Measurements from ENCODE around the gene AACS. TPM values are rescaled to one million over a fixed set of nuclear protein-coding genes. Genes with fewer than 3 reads are reported as not detected.
"Not testable (repeated sequence)": the region's sequence is repeated elsewhere in the genome, so short reads cannot be mapped to it uniquely, and the experiment has no call there.

Gene AACS
- total RNA-seq, 2 experiments from 2014 or later, result 17.1 to 17.2 TPM

GRCh38 chr12:125032466-125033152 lies 32.6 kb upstream of the AACS start:
- Mint-ChIP-seq H3K4me1 (no peaks in the 10 kb centered on the region), H3K36me3 (ENCODE audit: low read depth) (peaks cover 15% of the 10 kb centered on the region), H3K4me3 (no peak overlapping the region), H3K9me3 (peaks cover 4% of the 10 kb centered on the region), H3K27ac (no peak overlapping the region), H3K27me3 (no peaks in the 10 kb centered on the region)
- no peak for DNase-seq
- POLR2A ChIA-PET, result interaction anchor here (1.7 kb wide), 1 partner anchor 19 kb away, joined by 3 read pairs; no protein-coding TSS in a partner anchor
- CTCF ChIA-PET, result no interaction called here

- Mint-ChIP-seq H3K27ac (no peak overlapping the region), H3K4me1 (no peaks in the 10 kb centered on the region), H3K27me3 (no peaks in the 10 kb centered on the region), H3K4me3 (no peak overlapping the region), H3K9me3 (peaks cover 4% of the 10 kb centered on the region), H3K36me3 (ENCODE audit: low read depth) (peaks cover 13% of the 10 kb centered on the region)
- no peak for DNase-seq
- ChIA-PET CTCF (no interaction called here), POLR2A (interaction anchor here (1.7 kb wide), 1 partner anchor 20 kb away, joined by 3 read pairs; no protein-coding TSS in a partner anchor)
Measured at GRCh38 chr12:125033288-125033687, 31.9 kb upstream of the AACS start.

- ChIA-PET CTCF (no interaction called here), POLR2A (no interaction called here)
- Mint-ChIP-seq H3K27me3 (no peaks in the 10 kb centered on the region), H3K9me3 (peaks cover 4% of the 10 kb centered on the region), H3K27ac (no peak overlapping the region), H3K4me3 (no peak overlapping the region), H3K36me3 (ENCODE audit: low read depth) (peaks cover 5% of the 10 kb centered on the region), H3K4me1 (no peaks in the 10 kb centered on the region)
- no peak for DNase-seq
Measured at GRCh38 chr12:125038976-125039625, 26.1 kb upstream of the AACS start.

GRCh38 chr12:125049093-125049458 lies 16.2 kb upstream of the AACS start:
- Mint-ChIP-seq H3K27ac (peak overlapping the region; percentile 69), H3K36me3 (ENCODE audit: low read depth) (no peaks in the 10 kb centered on the region), H3K4me1 (peaks cover 8% of the 10 kb centered on the region), H3K9me3 (no peaks in the 10 kb centered on the region), H3K4me3 (peak overlapping the region; percentile 73), H3K27me3 (no peaks in the 10 kb centered on the region)
- CTCF ChIA-PET, result interaction anchor here (0.7 kb wide), 1 partner anchor 142 kb away, joined by 3 read pairs; no protein-coding TSS in a partner anchor
- POLR2A ChIA-PET, result interaction anchor here (1.2 kb wide), 2 partner anchors 15 to 56 kb away, joined by 6 to 12 read pairs; partner anchors contain the start of genes AACS and BRI3BP
- no peak for DNase-seq

GRCh38 chr12:125050446-125050845 lies 14.8 kb upstream of the AACS start:
- H3K27me3 Mint-ChIP-seq, result no peaks in the 10 kb centered on the region
- POLR2A ChIA-PET, result no interaction called here
- no peaks in the 10 kb centered on the region for H3K9me3 Mint-ChIP-seq
- no peak for DNase-seq
- H3K4me1 Mint-ChIP-seq, result peaks cover 8% of the 10 kb centered on the region
- H3K36me3 Mint-ChIP-seq (ENCODE audit: low read depth), result no peaks in the 10 kb centered on the region
- H3K4me3 Mint-ChIP-seq, result peak overlapping the region; percentile 24
- no peak overlapping the region for H3K27ac Mint-ChIP-seq
- CTCF ChIA-PET, result interaction anchor here (1.2 kb wide), 1 partner anchor 57 kb away, joined by 3 read pairs; the partner anchor contains the start of gene BRI3BP

GRCh38 chr12:125050868-125051267 lies 14.4 kb upstream of the AACS start:
- no peaks in the 10 kb centered on the region for H3K36me3 Mint-ChIP-seq (ENCODE audit: low read depth)
- no peak for DNase-seq
- H3K4me1 Mint-ChIP-seq, result peaks cover 8% of the 10 kb centered on the region
- no peaks in the 10 kb centered on the region for H3K9me3 Mint-ChIP-seq
- peak overlapping the region; percentile 24 for H3K4me3 Mint-ChIP-seq
- ChIA-PET POLR2A (no interaction called here), CTCF (no interaction called here)
- no peaks in the 10 kb centered on the region for H3K27me3 Mint-ChIP-seq
- no peak overlapping the region for H3K27ac Mint-ChIP-seq

GRCh38 chr12:125053821-125054220 lies 11.4 kb upstream of the AACS start:
- ChIA-PET POLR2A (interaction anchor here (0.6 to 1.4 kb wide), 2 partner anchors 10 to 238 kb away, joined by 3 read pairs; no protein-coding TSS in a partner anchor), CTCF (interaction anchor here (1.1 to 1.5 kb wide), 2 partner anchors 10 to 11 kb away, joined by 3 read pairs; no protein-coding TSS in a partner anchor)
- DNase-seq, result no peak
- peaks cover 8% of the 10 kb centered on the region for H3K4me1 Mint-ChIP-seq
- no peak overlapping the region for H3K4me3 Mint-ChIP-seq
- H3K36me3 Mint-ChIP-seq (ENCODE audit: low read depth), result no peaks in the 10 kb centered on the region
- peaks cover 4% of the 10 kb centered on the region for H3K27me3 Mint-ChIP-seq
- no peaks in the 10 kb centered on the region for H3K9me3 Mint-ChIP-seq
- H3K27ac Mint-ChIP-seq, result no peak overlapping the region

GRCh38 chr12:125055591-125055990 lies 9.6 kb upstream of the AACS start:
- CTCF ChIA-PET, result no interaction called here
- H3K9me3 Mint-ChIP-seq, result no peaks in the 10 kb centered on the region
- H3K36me3 Mint-ChIP-seq (ENCODE audit: low read depth), result no peaks in the 10 kb centered on the region
- peaks cover under 1% of the 10 kb centered on the region for H3K4me1 Mint-ChIP-seq
- DNase-seq, result no peak
- peaks cover 7% of the 10 kb centered on the region for H3K27me3 Mint-ChIP-seq
- H3K27ac Mint-ChIP-seq, result no peak overlapping the region
- H3K4me3 Mint-ChIP-seq, result no peak overlapping the region
- POLR2A ChIA-PET, result no interaction called here

- Mint-ChIP-seq H3K27me3 (peaks cover 7% of the 10 kb centered on the region), H3K4me3 (no peak overlapping the region), H3K36me3 (ENCODE audit: low read depth) (no peaks in the 10 kb centered on the region), H3K9me3 (no peaks in the 10 kb centered on the region), H3K27ac (no peak overlapping the region), H3K4me1 (no peaks in the 10 kb centered on the region)
- ChIA-PET CTCF (no interaction called here), POLR2A (no interaction called here)
- no peak for DNase-seq
Measured at GRCh38 chr12:125056306-125056705, 8.9 kb upstream of the AACS start.

GRCh38 chr12:125057708-125058107 lies 7.5 kb upstream of the AACS start:
- DNase-seq, result no peak
- Mint-ChIP-seq H3K27ac (no peak overlapping the region), H3K36me3 (ENCODE audit: low read depth) (no peaks in the 10 kb centered on the region), H3K27me3 (peaks cover 10% of the 10 kb centered on the region), H3K4me1 (no peaks in the 10 kb centered on the region), H3K9me3 (peaks cover 6% of the 10 kb centered on the region), H3K4me3 (no peak overlapping the region)
- CTCF ChIA-PET, result no interaction called here
- POLR2A ChIA-PET, result no interaction called here

- peaks cover 9% of the 10 kb centered on the region for H3K4me1 Mint-ChIP-seq
- POLR2A ChIA-PET, result no interaction called here
- H3K9me3 Mint-ChIP-seq, result peaks cover 6% of the 10 kb centered on the region
Measured at GRCh38 chr12:125061229-125061628, 4.0 kb upstream of the AACS start.

GRCh38 chr12:125063522-125063921 lies 1.7 kb upstream of the AACS start:
- POLR2A ChIA-PET, result interaction anchor here (0.7 to 2.5 kb wide), 2 partner anchors 10 to 14 kb away, joined by 3 to 12 read pairs; no protein-coding TSS in a partner anchor
- H3K27ac Mint-ChIP-seq; H3K36me3 Mint-ChIP-seq (ENCODE audit: low read depth); DNase-seq; CTCF ChIA-PET; H3K4me3 Mint-ChIP-seq; H3K9me3 Mint-ChIP-seq: not testable (repeated sequence)
- peaks cover 20% of the 10 kb centered on the region for H3K27me3 Mint-ChIP-seq
- peaks cover 16% of the 10 kb centered on the region for H3K4me1 Mint-ChIP-seq

More at GRCh38 chr12:125061229-125061628, 4.0 kb upstream of the AACS start:
- Mint-ChIP-seq H3K4me3 (no peak overlapping the region), H3K36me3 (ENCODE audit: low read depth) (no peaks in the 10 kb centered on the region), H3K27me3 (peaks cover 20% of the 10 kb centered on the region), H3K27ac (no peak overlapping the region)
- CTCF ChIA-PET, result no interaction called here
- no peak for DNase-seq

- no peak for DNase-seq
- CTCF ChIA-PET, result interaction anchor here (0.8 to 1.0 kb wide), 2 partner anchors 11 to 158 kb away, joined by 3 to 5 read pairs; no protein-coding TSS in a partner anchor
- Mint-ChIP-seq H3K27me3 (peaks cover 15% of the 10 kb centered on the region), H3K27ac (no peak overlapping the region), H3K4me3 (peak overlapping the region; percentile 61), H3K4me1 (peaks cover 16% of the 10 kb centered on the region), H3K36me3 (ENCODE audit: low read depth) (no peaks in the 10 kb centered on the region), H3K9me3 (peaks cover 6% of the 10 kb centered on the region)
- POLR2A ChIA-PET, result interaction anchor here (2.5 kb wide), 1 partner anchor 15 kb away, joined by 12 read pairs; no protein-coding TSS in a partner anchor
Measured at GRCh38 chr12:125064492-125064891, 743 bp upstream of the AACS start.

Data from activated CD4-positive, alpha-beta memory T cell treated with anti-CD3 and anti-CD28 coated beads, Interleukin-2, amount 10 ng/mL, durations not matched to agents 7 days and 5 days (primary cell).